WTC11 (cell line): ENCODE data around the gene BNC2. TPM values are rescaled to one million over a fixed set of nuclear protein-coding genes. Genes with fewer than 3 reads are reported as not detected.

ENCODE experiments used
- ATAC-seq: fragments of 200-7000 bp; cut with Tn5 transposase; 2 replicates; pipeline ENCODE4 v1.10.0; 2021; ENCODE audit warnings: mild to moderate bottlenecking, moderate library complexity
- CTCF ChIA-PET: fragments of 300-600 bp; sonication (Branson Sonifier 250); formaldehyde crosslinking; loops from one replicate; lab custom pipeline; 2021; ENCODE audit warnings: antibody characterized with exemption; lab: Charles Lee
- POLR2A ChIA-PET: fragments of 350-600 bp; sonication (Branson Sonifier 250); formaldehyde crosslinking; loops from one replicate; lab custom pipeline; 2021; ENCODE audit warnings: antibody characterized with exemption; lab: Charles Lee
- DNase-seq: peaks from one replicate; pipeline ENCODE4 v3.0.0; 2021; ENCODE audit warnings: low spot score
- H3K27ac Mint-ChIP-seq: 2 replicates; pipeline ENCODE4 v1.8.0; 2021; ENCODE audit warnings: mixed read lengths
- H3K27me3 Mint-ChIP-seq: 2 replicates; pipeline ENCODE4 v1.8.0; 2021; ENCODE audit warnings: low read depth, mild to moderate bottlenecking, moderate library complexity, mixed read lengths
- H3K36me3 Mint-ChIP-seq: 2 replicates; pipeline ENCODE4 v1.8.0; 2021; ENCODE audit warnings: mixed read lengths
- H3K4me1 Mint-ChIP-seq: 2 replicates; pipeline ENCODE4 v1.8.0; 2022; ENCODE audit warnings: mixed read lengths
- H3K4me3 Mint-ChIP-seq: 2 replicates; pipeline ENCODE4 v1.8.0; 2021; ENCODE audit warnings: mild to moderate bottlenecking, moderate library complexity, mixed read lengths
- H3K9me3 Mint-ChIP-seq: 2 replicates; pipeline ENCODE4 v1.8.0; 2021; ENCODE audit warnings: mixed read lengths
- AR ChIP-seq: fragments of 250-450 bp; sonication (Bioruptor Pico); IDR thresholded peaks from 2 replicates; pipeline ENCODE4 v1.9.0; 2021; ENCODE audit warnings: mild to moderate bottlenecking
- ATF6 ChIP-seq: sonication (generic); formaldehyde crosslinking; IDR thresholded peaks from 2 replicates; pipeline ENCODE4 v1.8.1; 2023; ENCODE audit warnings: mild to moderate bottlenecking, missing genetic modification reagents
- CBFB ChIP-seq: sonication (generic); formaldehyde crosslinking; IDR thresholded peaks from 2 replicates; pipeline ENCODE4 v1.8.1; 2022; ENCODE audit warnings: mild to moderate bottlenecking, low read depth, missing genetic modification reagents
- EMX1 ChIP-seq: fragments of 250-450 bp; sonication (Bioruptor Pico); IDR thresholded peaks from 2 replicates; pipeline ENCODE4 v1.8.0; 2021; ENCODE audit warnings: mild to moderate bottlenecking
- ESRRA ChIP-seq: sonication (generic); formaldehyde crosslinking; IDR thresholded peaks from 2 replicates; pipeline ENCODE4 v1.8.1; 2022; ENCODE audit warnings: mild to moderate bottlenecking, missing genetic modification reagents, borderline replicate concordance
- FOXK1 ChIP-seq: sonication (generic); formaldehyde crosslinking; IDR thresholded peaks from 2 replicates; pipeline ENCODE4 v1.8.0; 2022; ENCODE audit warnings: mild to moderate bottlenecking, moderate library complexity, missing genetic modification reagents
- FOXP4 ChIP-seq: sonication (generic); formaldehyde crosslinking; IDR thresholded peaks from 2 replicates; pipeline ENCODE4 v1.8.0; 2022; ENCODE audit warnings: mild to moderate bottlenecking, missing genetic modification reagents
- GABPB1 ChIP-seq: sonication (generic); formaldehyde crosslinking; IDR thresholded peaks from 2 replicates; pipeline ENCODE4 v1.8.1; 2023; ENCODE audit warnings: mild to moderate bottlenecking, missing genetic modification reagents
- GRHL2 ChIP-seq: fragments of 250-450 bp; sonication (Bioruptor Pico); IDR thresholded peaks from 2 replicates; pipeline ENCODE4 v1.8.0; 2022; ENCODE audit warnings: mild to moderate bottlenecking, moderate library complexity; ENCODE audit not compliant: insufficient replicate concordance, severe bottlenecking
- HMGA2 ChIP-seq: fragments of 250-450 bp; sonication (Bioruptor Pico); IDR thresholded peaks from 2 replicates; pipeline ENCODE4 v1.4.0; 2021; ENCODE audit warnings: mild to moderate bottlenecking, moderate library complexity
- IRF1 ChIP-seq: sonication (generic); formaldehyde crosslinking; IDR thresholded peaks from 2 replicates; pipeline ENCODE4 v1.8.0; 2023; ENCODE audit warnings: missing genetic modification reagents
- IRF2 ChIP-seq: sonication (generic); formaldehyde crosslinking; IDR thresholded peaks from 2 replicates; pipeline ENCODE4 v1.8.0; 2022; ENCODE audit warnings: low read depth, missing genetic modification reagents, borderline replicate concordance
- NFYB ChIP-seq: sonication (generic); formaldehyde crosslinking; conservative IDR thresholded peaks from 2 replicates; pipeline ENCODE4 v1.8.0; 2022; ENCODE audit warnings: low read depth, missing genetic modification reagents
- TCF7 ChIP-seq: sonication (generic); formaldehyde crosslinking; IDR thresholded peaks from 2 replicates; pipeline ENCODE4 v1.8.0; 2022; ENCODE audit warnings: mild to moderate bottlenecking, low read depth, missing genetic modification reagents, moderate library complexity
- TP53 ChIP-seq: sonication (generic); formaldehyde crosslinking; IDR thresholded peaks from 2 replicates; pipeline ENCODE4 v1.8.1; 2023; ENCODE audit warnings: mild to moderate bottlenecking, missing genetic modification reagents
- ZNF416 ChIP-seq: fragments of 250-450 bp; sonication (Bioruptor Pico); IDR thresholded peaks from 2 replicates; pipeline ENCODE4 v1.9.0; 2021; ENCODE audit warnings: mild to moderate bottlenecking, inconsistent platforms
- ZSCAN18 ChIP-seq: fragments of 250-450 bp; sonication (Bioruptor Pico); IDR thresholded peaks from 2 replicates; pipeline ENCODE4 v2.1.2; 2022; ENCODE audit warnings: mild to moderate bottlenecking, moderate library complexity
- total RNA-seq: library from RNA; stranded (reverse); gene quantifications from 3 replicates; pipeline ENCODE4 v1.2.3, GENCODE V29; 2021

BNC2 gene
- total RNA-seq, 1 experiment from 2014 or later: 33.3 TPM

GRCh38 chr9:16704116-16705110, 166.1 kb downstream of the BNC2 start (continued):
- TF ChIP-seq AR (CRISPR knock-in tag) (no peak), TP53 (CRISPR knock-in tag) (no peak), ZSCAN18 (CRISPR knock-in tag) (no peak), EMX1 (CRISPR knock-in tag) (no peak)

- H3K27me3 Mint-ChIP-seq: no peaks in the 10 kb centered on the region
- no peak for ATAC-seq
- no peak overlapping the region for H3K27ac Mint-ChIP-seq
- CTCF ChIA-PET: no interaction called here
- H3K4me3 Mint-ChIP-seq: no peak overlapping the region
- no peaks in the 10 kb centered on the region for H3K9me3 Mint-ChIP-seq
- TF ChIP-seq NFYB (CRISPR knock-in tag) (no peak), GRHL2 (CRISPR knock-in tag) (no peak)
- no peaks in the 10 kb centered on the region for H3K36me3 Mint-ChIP-seq
- POLR2A ChIA-PET: interaction anchor here (1.2 kb wide), 1 partner anchor 125 kb away, joined by 3 read pairs; no protein-coding TSS in a partner anchor
- H3K4me1 Mint-ChIP-seq: peaks cover 42% of the 10 kb centered on the region
- no peak for DNase-seq
Observed at GRCh38 chr9:16701347-16701746, 169.1 kb downstream of the BNC2 start.

GRCh38 chr9:16693616-16694015, 176.9 kb downstream of the BNC2 start:
- no peak overlapping the region for H3K4me3 Mint-ChIP-seq
- TF ChIP-seq ESRRA (CRISPR knock-in tag): no peak
- no peak for TF ChIP-seq FOXK1 (CRISPR knock-in tag)
- no peak for TF ChIP-seq FOXP4 (CRISPR knock-in tag)
- ChIA-PET POLR2A (interaction anchor here (0.6 to 0.9 kb wide), 2 partner anchors 9 to 337 kb away, joined by 3 to 7 read pairs; no protein-coding TSS in a partner anchor), CTCF (no interaction called here)
- peak overlapping the region; percentile 9; the same call in 1 of the 2 replicates for H3K27ac Mint-ChIP-seq
- no peaks in the 10 kb centered on the region for H3K9me3 Mint-ChIP-seq
- no peaks in the 10 kb centered on the region for H3K27me3 Mint-ChIP-seq
- H3K36me3 Mint-ChIP-seq: no peaks in the 10 kb centered on the region
- DNase-seq: no peak
- ATAC-seq: no peak
- H3K4me1 Mint-ChIP-seq: peaks cover 54% of the 10 kb centered on the region

- CTCF ChIA-PET: no interaction called here
- Mint-ChIP-seq H3K4me1 (peaks cover 70% of the 10 kb centered on the region), H3K4me3 (no peak overlapping the region), H3K36me3 (no peaks in the 10 kb centered on the region), H3K27ac (peak overlapping the region; percentile 2; the same call in 1 of the 2 replicates), H3K27me3 (no peaks in the 10 kb centered on the region), H3K9me3 (no peaks in the 10 kb centered on the region)
- POLR2A ChIA-PET: no interaction called here
- peak; percentile 41; the same call in 1 of the 2 replicates for ATAC-seq
- DNase-seq: no peak
- no peak for TF ChIP-seq ATF6 (CRISPR knock-in tag)
- TF ChIP-seq CBFB (CRISPR knock-in tag): no peak
- no peak for TF ChIP-seq FOXP4 (CRISPR knock-in tag)
- TF ChIP-seq ZNF416 (CRISPR knock-in tag): no peak
- no peak for TF ChIP-seq IRF1 (CRISPR knock-in tag)
- TF ChIP-seq TCF7 (CRISPR knock-in tag): no peak
- no peak for TF ChIP-seq GABPB1 (CRISPR knock-in tag)
- TF ChIP-seq HMGA2 (CRISPR knock-in tag): no peak
- TF ChIP-seq IRF2: no peak
- TF ChIP-seq FOXK1 (CRISPR knock-in tag): no peak
Observed at GRCh38 chr9:16690628-16691027, 179.8 kb downstream of the BNC2 start.
